Thoracic aorta (tissue), 2 donors: Measurements from ENCODE around the gene NSRP1. TPM values are rescaled to one million over a fixed set of nuclear protein-coding genes. Genes with fewer than 3 reads are reported as not detected.

Experiments used
- ATAC-seq: fragments of 150-250 bp; one replicate; pipeline ENCODE4 v1.8.0; 2017; ENCODE audit warnings: low read depth; ENCODE audit not compliant: insufficient number of reproducible peaks, low FRiP score
- DNase-seq: peaks from one replicate; pipeline ENCODE4 v3.0.0-alpha.2; 2020; ENCODE audit warnings: low spot score
- H3K27ac ChIP-seq, 2 donors: fragments of 200-600 bp; sonication (generic); 1 replicate in 1 of 2; 2 replicates in 1 of 2; pipeline ENCODE4 v1.5.1; 2016; ENCODE audit warnings: mild to moderate bottlenecking in 2 of 2, moderate library complexity in 2 of 2
- H3K27me3 ChIP-seq: fragments of 200-600 bp; sonication (generic); replicated peaks from 2 replicates; pipeline ENCODE4 v1.6.0; 2016; ENCODE audit warnings: mild to moderate bottlenecking; ENCODE audit not compliant: insufficient read depth
- H3K36me3 ChIP-seq: fragments of 200-600 bp; sonication (generic); one replicate; pipeline ENCODE4 v1.5.1; 2016
- H3K4me1 ChIP-seq, 2 donors: fragments of 200-600 bp; sonication (generic); 1 replicate in 1 of 2; 2 replicates in 1 of 2; pipeline versions ENCODE4 v1.5.1 to v1.6.0; 2016; ENCODE audit warnings: low read depth in 2 of 2, mild to moderate bottlenecking in 1 of 2; ENCODE audit not compliant: control insufficient read depth in 1 of 2
- H3K4me3 ChIP-seq: fragments of 200-600 bp; sonication (generic); 2 replicates; pipeline ENCODE4 v1.5.1; 2016; ENCODE audit warnings: mild to moderate bottlenecking
- H3K9me3 ChIP-seq: fragments of 200-600 bp; sonication (generic); 2 replicates; pipeline ENCODE4 v1.5.1; 2016
- CTCF ChIP-seq: fragments of 200-600 bp; sonication (generic); IDR thresholded peaks from one replicate; pipeline ENCODE4 v1.5.1; 2019; ENCODE audit warnings: antibody characterized with exemption
- total RNA-seq, 2 donors: library from RNA; depleted of rRNA; stranded (reverse); fragments of >200 nt; gene quantifications; one replicate each; pipeline versions ENCODE4 v1.1.0 to v1.2.3, GENCODE V29; 2016

The NSRP1 gene
- total RNA-seq, 2 donors from 2014 or later, result 32.9 to 58.3 TPM

GRCh38 chr17:30211371-30211770 lies 94.8 kb downstream of the NSRP1 start:
- Histone ChIP-seq H3K9me3 (no peaks in the 10 kb centered on the region), H3K4me1 (no peaks in the 10 kb centered on the region), H3K27me3 (no peaks in the 10 kb centered on the region), H3K4me3 (no peak overlapping the region), H3K27ac (no peak overlapping the region), H3K36me3 (peaks cover 3% of the 10 kb centered on the region)
- TF ChIP-seq CTCF, result no peak
- no peak for DNase-seq
- ATAC-seq, result no peak

- ATAC-seq (no peak), DNase-seq (no peak)
- Histone ChIP-seq H3K27me3 (no peaks in the 10 kb centered on the region), H3K36me3 (peaks cover 3% of the 10 kb centered on the region), H3K27ac (no peak overlapping the region), H3K9me3 (no peaks in the 10 kb centered on the region), H3K4me1 (no peaks in the 10 kb centered on the region), H3K4me3 (no peak overlapping the region)
- TF ChIP-seq CTCF, result no peak
Observed at GRCh38 chr17:30212750-30213149, 96.1 kb downstream of the NSRP1 start.

GRCh38 chr17:30217054-30217453 lies 100.4 kb downstream of the NSRP1 start:
- DNase-seq (no peak), ATAC-seq (no peak)
- H3K27ac ChIP-seq, result no peak overlapping the region
- no peak overlapping the region for H3K4me3 ChIP-seq
- H3K36me3 ChIP-seq, result no peaks in the 10 kb centered on the region
- H3K4me1 ChIP-seq, result no peaks in the 10 kb centered on the region
- no peaks in the 10 kb centered on the region for H3K27me3 ChIP-seq
- no peaks in the 10 kb centered on the region for H3K9me3 ChIP-seq
- no peak for TF ChIP-seq CTCF

- no peak for DNase-seq
- no peaks in the 10 kb centered on the region for H3K36me3 ChIP-seq
- no peak for TF ChIP-seq CTCF
- H3K27ac ChIP-seq, result no peak overlapping the region
- no peaks in the 10 kb centered on the region for H3K4me1 ChIP-seq
- H3K9me3 ChIP-seq, result no peaks in the 10 kb centered on the region
- no peak overlapping the region for H3K4me3 ChIP-seq
- ATAC-seq, result no peak
- H3K27me3 ChIP-seq, result no peaks in the 10 kb centered on the region
Observed at GRCh38 chr17:30217746-30218245, 101.2 kb downstream of the NSRP1 start.

- DNase-seq, result no peak
Observed at GRCh38 chr17:30218799-30219198, 102.2 kb downstream of the NSRP1 start.

More at GRCh38 chr17:30218799-30219198, 102.2 kb downstream of the NSRP1 start:
- Histone ChIP-seq H3K36me3 (no peaks in the 10 kb centered on the region), H3K9me3 (no peaks in the 10 kb centered on the region), H3K27ac (no peak overlapping the region), H3K4me1 (no peaks in the 10 kb centered on the region), H3K27me3 (no peaks in the 10 kb centered on the region), H3K4me3 (no peak overlapping the region)
- no peak for ATAC-seq
- no peak for TF ChIP-seq CTCF
